NCI-H446 treated with DMSO at 0.1 percent for 48 hours (cell line): Measurements from ENCODE around the gene GARIN1A.
"Not testable (repeated sequence)": the region's sequence is repeated elsewhere in the genome, so short reads cannot be mapped to it uniquely, and the experiment has no call there.

Experiments used
- DNase-seq: peaks from one replicate; lab custom pipeline; 2025; lab: John Stamatoyannopoulos, UW

Gene GARIN1A

GRCh38 chr7:128683270-128683669 is 11.2 kb downstream of the GARIN1A start:
- not testable (repeated sequence) for DNase-seq

DNA sequence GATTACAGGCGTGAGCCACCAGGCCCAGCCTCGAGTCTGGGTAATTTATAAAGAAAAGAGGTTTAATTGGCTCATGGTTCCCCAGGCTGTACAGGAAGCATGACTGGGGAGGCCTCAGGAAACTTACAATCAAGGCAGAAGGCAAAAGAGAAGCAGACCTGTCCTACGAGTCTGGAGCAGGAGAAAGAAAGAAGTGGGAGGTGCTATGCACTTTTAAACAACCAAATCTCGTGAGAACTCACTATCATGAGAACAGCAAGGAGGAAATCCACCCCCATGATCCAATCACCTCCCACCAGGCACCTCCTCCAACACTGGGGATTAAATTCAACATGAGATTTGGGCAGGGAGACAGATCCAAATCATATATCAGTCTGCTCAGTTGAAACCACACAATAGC is 11.6 kb downstream of the GARIN1A start:
- not testable (repeated sequence) for DNase-seq

DNA sequence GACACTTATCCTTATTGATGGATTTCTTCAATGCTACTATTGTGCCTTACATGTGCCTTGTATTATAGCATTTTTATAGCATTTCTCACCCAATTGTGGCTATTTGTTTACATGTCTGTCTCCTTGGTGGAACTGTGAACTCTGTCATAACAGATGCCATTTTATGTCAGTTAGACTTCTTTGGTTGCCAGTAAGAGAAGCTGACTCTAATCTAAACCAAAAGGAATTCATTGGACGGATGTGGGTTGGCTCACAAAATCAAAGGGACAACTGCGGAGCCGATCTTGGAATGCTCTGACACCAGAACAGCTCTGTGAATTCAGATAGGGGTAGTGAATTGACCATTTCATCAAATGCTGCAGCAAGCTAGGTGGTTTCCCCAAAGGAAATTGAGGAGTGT is 15.0 kb downstream of the GARIN1A start:
- DNase-seq, result no peak

- DNase-seq, result no peak
Observed at GRCh38 chr7:128688492-128688891, 16.4 kb downstream of the GARIN1A start.

- not testable (repeated sequence) for DNase-seq
Observed at GRCh38 chr7:128689161-128689935, 17.3 kb downstream of the GARIN1A start.

- DNase-seq, result no peak
Observed at GRCh38 chr7:128691227-128691626, 19.1 kb downstream of the GARIN1A start.

GRCh38 chr7:128692623-128693270 is 20.7 kb downstream of the GARIN1A start:
- no peak for DNase-seq

GRCh38 chr7:128693373-128694015 is 21.4 kb downstream of the GARIN1A start:
- DNase-seq, result no peak

DNA sequence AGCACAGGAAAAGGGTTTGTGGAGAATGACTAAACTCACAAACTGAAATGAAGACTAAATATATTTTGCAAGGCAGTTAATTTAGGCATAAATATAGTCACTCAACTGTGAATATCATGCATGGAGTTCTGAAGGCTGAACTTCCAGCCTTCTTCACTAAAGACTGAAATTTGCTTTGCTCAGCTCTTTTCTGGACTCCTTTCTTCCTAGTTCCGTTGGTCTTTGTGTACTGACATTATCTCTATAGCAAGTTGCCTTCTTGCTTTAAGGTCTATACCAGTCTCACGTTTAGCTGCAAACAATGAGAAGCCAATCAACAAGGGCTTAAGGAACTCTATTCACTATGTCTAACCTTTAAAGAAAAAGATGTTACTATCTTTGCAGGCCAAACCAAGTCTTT is 22.6 kb downstream of the GARIN1A start:
- DNase-seq, result no peak

- DNase-seq, result no peak
Observed at GRCh38 chr7:128697302-128697905, 25.3 kb downstream of the GARIN1A start.

- no peak for DNase-seq
Observed at GRCh38 chr7:128699196-128699712, 27.2 kb downstream of the GARIN1A start.

GRCh38 chr7:128699895-128700294 is 27.8 kb downstream of the GARIN1A start:
- no peak for DNase-seq

GRCh38 chr7:128701062-128701785 is 29.1 kb downstream of the GARIN1A start:
- no peak for DNase-seq

DNA sequence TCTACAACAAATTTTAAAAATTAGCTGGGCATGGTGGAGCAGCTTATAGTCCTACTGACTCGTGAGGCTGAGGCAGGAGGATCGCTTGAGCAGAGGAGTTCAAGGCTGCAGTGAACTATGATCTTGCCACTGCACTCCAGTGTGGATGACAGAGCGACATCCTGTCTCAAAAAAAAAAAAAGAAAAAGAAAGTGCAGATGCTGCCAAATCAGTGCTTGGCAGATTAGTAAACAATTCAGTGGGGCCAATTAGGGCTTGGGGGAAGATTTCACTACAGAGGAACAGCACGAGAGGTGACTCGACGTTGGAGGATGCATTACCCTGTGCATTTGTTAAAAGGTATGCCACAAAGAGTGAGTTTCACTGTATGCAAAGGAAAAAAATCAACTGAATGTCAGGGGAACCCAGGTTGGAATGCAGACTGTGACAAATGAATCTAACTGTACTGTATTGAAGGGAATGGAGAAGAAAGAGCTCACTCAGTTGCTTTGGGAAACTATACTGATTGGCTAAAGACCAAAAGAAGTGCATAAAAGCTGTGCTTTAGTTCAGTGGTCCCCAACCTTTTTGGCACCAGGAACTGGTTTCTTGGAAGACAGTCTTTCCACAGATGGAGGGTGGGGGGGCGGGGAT is 31.6 kb downstream of the GARIN1A start:
- DNase-seq, result no peak

DNA sequence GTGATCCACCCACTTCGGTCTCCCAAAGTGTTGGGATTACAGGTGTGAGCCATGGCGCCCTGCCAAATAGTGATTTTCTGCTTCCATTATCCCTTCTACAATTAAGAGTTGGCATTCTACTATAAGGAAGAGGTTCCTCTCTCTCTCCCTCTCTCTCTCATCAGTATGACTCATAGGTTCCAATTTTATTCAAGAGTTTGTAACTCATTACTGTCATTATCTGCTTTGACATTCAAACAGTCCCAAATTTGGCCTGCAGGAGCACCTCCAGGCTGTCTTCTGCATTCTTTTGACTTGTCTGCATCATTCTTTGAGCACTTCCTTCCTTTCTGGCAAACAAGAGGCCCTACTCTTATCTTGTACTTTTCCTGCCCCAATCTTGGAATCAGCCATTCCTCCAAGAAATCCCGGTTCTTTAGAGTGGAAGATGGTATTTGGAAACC is 33.8 kb downstream of the GARIN1A start:
- no peak for DNase-seq

DNA sequence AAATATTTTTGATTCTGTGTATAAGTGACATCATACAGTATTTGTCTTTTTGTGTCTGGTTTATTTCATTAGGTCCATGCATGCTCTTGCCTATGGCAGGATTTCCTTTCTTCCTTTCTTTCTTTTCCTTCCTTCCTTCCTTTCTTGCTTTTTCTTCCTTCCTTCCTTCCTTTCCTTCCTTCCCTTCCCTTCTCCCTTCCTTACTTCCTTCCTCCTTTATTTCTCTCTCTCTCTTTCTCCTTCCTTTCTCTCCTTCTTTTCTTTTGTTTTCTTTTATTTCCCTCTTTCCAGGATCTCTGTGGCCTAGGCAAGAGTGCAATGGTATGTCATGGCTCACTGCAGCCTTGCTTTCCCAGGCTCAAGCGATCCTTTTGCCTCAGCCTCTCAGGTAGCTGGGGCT is 35.7 kb downstream of the GARIN1A start:
- DNase-seq, result no peak

DNA sequence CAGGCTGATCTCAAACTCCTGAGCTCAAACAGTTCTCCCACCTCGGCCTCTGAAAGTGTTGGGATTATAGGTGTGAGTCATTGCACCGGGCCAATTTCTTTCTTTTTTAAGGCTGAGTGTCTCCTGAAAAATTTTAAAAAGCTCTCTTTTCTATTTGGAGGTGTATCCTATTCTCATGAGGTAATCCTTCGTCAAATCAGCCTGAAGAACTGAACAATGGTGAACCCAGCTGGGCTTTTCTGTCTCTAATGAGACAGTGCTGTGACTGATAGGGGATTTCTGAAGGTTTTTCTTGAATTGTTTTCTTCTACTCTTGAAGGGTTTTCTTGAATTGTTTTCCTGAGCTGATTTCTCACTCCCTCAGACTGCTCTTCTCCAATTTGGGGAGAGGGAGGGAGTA is 36.1 kb downstream of the GARIN1A start:
- DNase-seq, result no peak

DNA sequence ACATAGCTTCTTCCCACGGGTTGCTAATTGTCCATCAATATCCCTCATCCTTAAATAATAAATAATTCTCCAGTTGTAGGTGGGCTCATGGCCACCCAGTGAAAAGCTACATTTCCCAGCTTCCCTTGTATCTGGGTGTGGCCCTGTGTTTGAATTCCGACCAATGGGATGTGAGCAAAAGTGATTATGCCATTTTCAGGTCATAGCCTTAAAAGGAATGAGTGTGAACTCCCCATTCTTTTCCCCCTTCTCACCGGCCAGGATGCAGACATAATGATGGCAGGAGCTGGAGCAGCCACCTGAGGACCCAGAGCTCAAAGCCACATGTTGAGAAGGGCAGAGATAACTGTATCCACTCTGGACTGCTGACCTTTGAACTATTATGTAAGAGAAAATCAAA is 36.7 kb downstream of the GARIN1A start:
- no peak for DNase-seq

- no peak for DNase-seq
Observed at GRCh38 chr7:128710481-128710880, 38.4 kb downstream of the GARIN1A start.

- no peak for DNase-seq
Observed at GRCh38 chr7:128713794-128714193, 41.7 kb downstream of the GARIN1A start.
